SU-DHL-6 (cell line): ENCODE data around the gene KCNJ1.

Experiments used
- CTCF ChIP-seq: fragments of 200-600 bp; sonication (generic); IDR thresholded peaks from one replicate; pipeline ENCODE4 v1.5.1; 2017; ENCODE audit warnings: antibody characterized with exemption, mild to moderate bottlenecking, low read length, moderate library complexity; ENCODE audit not compliant: insufficient read depth, poor library complexity, severe bottlenecking
- EZH2phosphoT487 ChIP-seq: fragments of 200-600 bp; sonication (generic), shearing (Covaris generic); conservative IDR thresholded peaks from 2 replicates; pipeline ENCODE4 v1.6.1; 2018; ENCODE audit warnings: mild to moderate bottlenecking, antibody characterized with exemption, low read length, moderate library complexity, mixed read lengths

GRCh38 chr11:128854841-128855240, 12.3 kb downstream of the KCNJ1 start:
- TF ChIP-seq CTCF = no peak
- no peak for TF ChIP-seq EZH2phosphoT487
